Right ventricle myocardium inferior (tissue), 1 donor: ENCODE results near the gene TDP1. TPM values are rescaled to one million over a fixed set of nuclear protein-coding genes. Genes with fewer than 3 reads are reported as not detected.

Experiments used
- ATAC-seq: fragments of 200-7000 bp; cut with Tn5 transposase; one replicate; pipeline ENCODE4 v1.9.1; 2020; ENCODE audit warnings: mild to moderate bottlenecking, moderate library complexity
- DNase-seq: peaks from one replicate; pipeline ENCODE4 v3.0.0; 2021; ENCODE audit errors: missing footprints
- intact Hi-C: fragments of 100-400 bp; cut with DNase I; formaldehyde crosslinking; loops from one replicate; pipeline ENCODE4 v1.11.0; 2022
- total RNA-seq: library from RNA; stranded (reverse); fragmentation: NEBNext Ultra II Directional; extraction: Animal tissue kit (Norgen Biotek cat#: 25700); gene quantifications from one replicate; pipeline ENCODE4 v1.2.1, GENCODE V29; 2021
- donor health status: DM: no; HTN: yes; CAD: no; lungs with severe emphysema.

The TDP1 gene
- total RNA-seq, 1 donor from 2014 or later: 5.2 TPM

GRCh38 chr14:89927186-89927865, 28.4 kb upstream of the TDP1 start:
- ATAC-seq (no peak), DNase-seq (no peak)
- intact Hi-C loops: no loop called here

GRCh38 chr14:89933002-89933401, 22.7 kb upstream of the TDP1 start:
- ATAC-seq: no peak
- intact Hi-C loops: no loop called here
- no peak for DNase-seq

- DNase-seq: no peak
- ATAC-seq: no peak
- intact Hi-C loops: no loop called here
Observed at GRCh38 chr14:89936654-89937185, 19.0 kb upstream of the TDP1 start.

- intact Hi-C loops: no loop called here
- no peak for ATAC-seq
- no peak for DNase-seq
Observed at GRCh38 chr14:89941830-89942377, 13.8 kb upstream of the TDP1 start.

- DNase-seq: no peak
- no peak for ATAC-seq
- intact Hi-C loops: no loop called here
Observed at GRCh38 chr14:89947344-89947743, 8.4 kb upstream of the TDP1 start.

DNA sequence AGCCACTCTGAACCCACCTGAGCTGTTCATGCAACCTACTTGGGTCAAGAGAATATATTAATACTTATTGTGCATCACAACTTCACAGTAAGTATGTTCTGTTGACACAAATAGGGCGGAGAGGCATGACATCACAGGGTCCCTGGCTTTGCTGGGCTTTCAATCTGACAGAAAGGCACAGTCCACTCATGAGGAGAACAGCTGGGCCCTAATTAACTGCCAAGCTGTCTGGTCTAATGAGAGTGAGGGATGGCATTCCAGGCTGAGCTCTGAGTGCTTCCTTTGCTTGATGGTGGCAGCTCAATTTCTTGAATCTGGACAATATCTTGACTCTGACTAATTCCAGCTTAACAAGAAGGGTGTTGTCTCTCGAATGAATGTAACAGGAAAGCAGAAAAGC, 3.2 kb upstream of the TDP1 start:
- intact Hi-C loops: loop anchor here (10.0 kb wide), 1 partner anchor 302 kb away; the partner anchor contains the start of gene PSMC1
- ATAC-seq: no peak
- DNase-seq: no peak

DNA sequence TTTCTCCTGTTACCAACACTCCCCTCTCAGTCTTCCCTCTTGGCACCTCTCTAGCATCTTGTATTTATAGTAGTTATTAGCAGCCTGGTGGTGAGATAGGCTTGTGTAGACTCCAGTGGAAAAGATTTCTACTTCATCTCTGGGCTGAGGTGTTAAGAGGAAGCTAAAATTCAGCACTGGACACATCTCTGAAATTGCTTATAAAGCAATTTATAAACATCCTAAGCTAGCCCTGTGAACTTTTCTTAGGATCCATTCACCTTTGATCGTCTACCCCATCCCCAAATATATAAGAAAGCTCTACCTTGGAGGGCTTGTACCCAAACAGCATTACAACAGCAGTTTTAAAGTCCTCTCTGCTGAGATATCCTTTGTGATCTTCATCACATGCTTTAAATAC, 2.1 kb upstream of the TDP1 start:
- intact Hi-C loops: loop anchor here (10.0 kb wide), 1 partner anchor 301 kb away; the partner anchor contains the start of gene PSMC1
- no peak for ATAC-seq
- DNase-seq: no peak

DNA sequence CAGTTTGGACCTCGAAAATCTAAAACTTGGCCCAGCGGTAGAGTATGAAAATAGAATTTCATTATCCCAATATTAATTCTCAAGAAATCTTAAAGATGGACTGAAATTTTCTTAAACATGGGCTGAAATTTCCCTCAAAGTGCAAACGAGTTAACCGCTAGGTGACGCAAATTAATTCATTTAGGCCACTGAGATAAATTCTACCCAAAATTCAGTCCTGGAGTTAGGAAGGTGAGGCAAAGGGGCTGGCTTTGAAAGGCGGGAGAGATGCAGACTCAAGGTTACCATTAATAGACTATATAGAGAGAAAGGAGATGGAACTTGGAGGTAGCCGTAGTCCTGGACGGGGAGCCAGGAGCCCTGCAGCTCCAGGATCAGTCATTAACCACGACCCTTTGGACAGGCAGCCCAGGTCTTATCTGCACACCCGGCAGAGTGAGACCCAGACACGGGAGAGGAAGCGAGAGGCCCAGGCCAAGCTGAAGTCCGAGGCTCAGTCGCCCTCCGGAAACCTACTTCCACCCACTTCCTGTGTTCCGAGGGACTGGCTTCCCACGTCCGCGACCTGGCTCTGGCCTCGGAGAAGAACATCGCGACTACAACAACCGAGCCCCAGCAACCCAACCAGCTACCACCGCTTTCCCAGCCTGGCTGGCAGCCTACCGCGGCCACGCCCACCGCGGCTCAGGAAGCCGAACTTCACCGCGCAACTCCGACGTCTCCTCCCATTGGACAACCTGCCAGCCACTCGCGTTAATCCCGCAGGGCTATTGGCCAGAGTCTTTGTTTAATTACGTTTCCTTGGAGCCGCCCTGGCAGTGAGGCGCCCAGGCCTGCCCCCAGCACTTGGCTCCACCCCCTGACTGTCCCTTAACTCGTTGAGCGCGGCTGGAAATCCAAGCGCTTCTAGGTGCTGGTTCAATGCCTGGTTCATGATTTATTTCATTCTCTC, 1.4 kb upstream of the TDP1 start, which contains the start of gene EFCAB11:
Gene EFCAB11, minus strand, starts transcription at position 661 of the 952 bp plus-strand sequence. Its CDS starts 70 bp downstream, at position 591.
- intact Hi-C loops: loop anchor here (10.0 kb wide), 1 partner anchor 300 kb away; the partner anchor contains the start of gene PSMC1
- DNase-seq: peak; percentile 98

DNA sequence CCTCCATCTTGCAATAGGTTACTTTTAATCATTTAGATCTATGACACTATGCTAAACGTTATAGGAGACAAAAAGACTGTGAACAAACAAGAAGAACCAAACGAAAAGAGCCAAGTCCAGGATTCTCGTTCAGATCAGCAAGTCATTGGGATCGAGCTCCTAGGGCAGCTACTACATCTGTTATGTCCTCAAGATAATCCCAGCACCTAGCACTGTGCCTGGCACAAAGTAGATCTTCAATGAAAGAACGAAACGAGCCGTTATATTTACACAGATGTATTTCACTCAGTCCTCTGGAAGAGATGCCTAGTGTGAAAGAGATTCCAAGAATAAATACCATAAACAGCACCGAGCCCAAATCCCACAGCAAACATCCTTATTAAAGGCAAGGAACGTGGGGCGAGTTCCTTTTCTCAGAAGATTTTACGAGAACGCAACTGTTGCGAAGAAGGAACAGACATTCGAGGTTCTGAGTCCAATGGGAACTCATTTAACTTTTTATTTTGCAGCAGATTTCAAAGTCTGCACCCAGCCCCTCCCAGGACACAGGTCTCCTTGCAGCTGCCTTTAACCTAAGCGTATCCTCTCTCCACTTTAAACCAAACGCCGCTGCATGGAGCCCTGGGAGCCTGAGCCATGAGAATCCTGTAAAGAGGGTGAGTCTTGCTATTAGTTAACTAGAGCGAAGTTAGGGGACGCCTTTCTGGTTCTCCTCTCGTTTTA, 544 bp upstream of the TDP1 start:
- intact Hi-C loops: loop anchor here (10.0 kb wide), 1 partner anchor 300 kb away; the partner anchor contains the start of gene PSMC1
- DNase-seq (no peak), ATAC-seq (peak; percentile 27)

More for the DNA sequence above, 1.4 kb upstream of the TDP1 start, which contains the start of gene EFCAB11:
- ATAC-seq: peak; percentile 96

DNA sequence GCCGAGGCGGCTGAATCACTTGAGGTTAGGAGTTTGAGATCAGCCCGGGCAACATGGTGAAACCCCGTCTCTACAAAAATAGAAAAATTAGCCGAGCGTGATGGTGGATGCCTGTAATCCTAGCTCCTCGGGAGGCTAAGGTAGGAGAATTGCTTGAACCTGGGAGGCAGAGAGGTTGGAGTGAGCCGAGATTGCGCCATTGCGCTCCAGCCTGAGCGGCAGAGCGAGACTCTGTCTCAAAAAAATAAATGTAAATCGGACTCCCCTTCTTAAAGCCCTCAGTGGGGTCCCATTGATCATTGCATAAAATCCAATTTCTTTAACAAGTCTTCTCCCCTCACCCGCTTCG, 908 bp downstream of the TDP1 start:
- no peak for DNase-seq
- intact Hi-C loops: loop anchor here (10.0 kb wide), 1 partner anchor 298 kb away; the partner anchor contains the start of gene PSMC1
- no peak for ATAC-seq

DNA sequence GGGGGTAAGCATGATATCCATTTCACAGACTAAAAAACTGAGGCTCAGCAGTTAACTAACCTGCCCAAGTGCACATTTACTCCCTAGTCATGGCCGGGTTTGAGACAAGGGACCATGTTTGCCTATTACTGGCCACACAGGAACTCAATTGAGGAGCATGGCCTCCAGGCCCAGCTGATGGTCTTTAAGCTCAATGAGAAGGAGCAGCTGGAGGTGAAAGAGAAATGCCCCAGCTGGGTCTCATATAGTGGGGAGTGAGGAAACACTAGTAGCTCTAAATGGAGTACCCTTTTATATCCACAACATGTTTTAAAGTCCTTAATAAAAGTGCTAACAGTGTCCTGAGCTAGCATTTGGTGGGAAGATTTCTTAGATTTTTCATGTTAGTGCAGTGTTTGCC, 1.6 kb downstream of the TDP1 start:
- intact Hi-C loops: loop anchor here (10.0 kb wide), 1 partner anchor 297 kb away; the partner anchor contains the start of gene PSMC1
- ATAC-seq (no peak), DNase-seq (no peak)

DNA sequence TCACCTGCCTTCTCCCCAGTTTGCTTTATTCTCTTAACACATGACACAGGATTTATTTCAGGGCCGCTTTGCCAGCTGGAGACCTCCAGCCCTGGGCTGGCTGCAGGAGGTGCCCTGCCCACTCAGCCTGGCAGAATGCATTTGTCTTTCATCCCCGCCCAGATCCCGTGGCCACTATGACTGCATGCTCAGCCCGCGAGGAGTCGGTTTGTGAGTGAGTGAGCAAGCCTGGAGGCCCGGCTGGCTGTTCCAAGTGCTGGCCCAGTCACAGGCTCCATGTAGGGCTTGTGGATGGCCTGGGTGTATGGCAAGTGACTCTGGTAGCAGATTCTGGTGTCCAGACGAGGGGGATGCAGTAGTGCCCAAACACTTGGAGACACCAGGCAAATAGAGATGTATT, 2.1 kb downstream of the TDP1 start:
- ATAC-seq (no peak), DNase-seq (no peak)
- intact Hi-C loops: loop anchor here (10.0 kb wide), 1 partner anchor 297 kb away; the partner anchor contains the start of gene PSMC1

DNA sequence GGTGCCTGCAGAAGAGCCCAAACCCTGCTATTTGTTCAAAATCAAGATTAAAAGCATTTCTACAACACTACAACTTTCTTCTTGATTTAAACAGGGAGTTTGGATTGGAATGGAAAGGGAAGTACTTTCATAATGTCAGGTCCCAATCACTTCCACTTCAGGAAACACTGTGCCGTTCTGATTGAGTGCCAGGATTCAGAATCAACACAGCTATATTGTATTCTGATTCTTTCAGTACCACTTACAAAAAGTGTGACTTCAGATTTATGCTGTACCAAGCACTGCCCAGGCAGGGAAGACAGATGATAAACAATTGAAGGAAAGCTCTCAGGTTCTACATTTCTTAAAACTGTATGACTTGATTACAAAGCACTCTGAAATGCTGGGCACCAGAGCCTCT, 3.2 kb downstream of the TDP1 start:
- no peak for DNase-seq
- intact Hi-C loops: loop anchor here (10.0 kb wide), 1 partner anchor 296 kb away; the partner anchor contains the start of gene PSMC1
- no peak for ATAC-seq

- ATAC-seq (no peak), DNase-seq (no peak)
- intact Hi-C loops: loop anchor here (10.0 kb wide), 1 partner anchor 295 kb away; the partner anchor contains the start of gene PSMC1
Observed at GRCh38 chr14:89959853-89960445, 4.2 kb downstream of the TDP1 start.

GRCh38 chr14:89960914-89961313, 5.2 kb downstream of the TDP1 start:
- ATAC-seq: no peak

DNA sequence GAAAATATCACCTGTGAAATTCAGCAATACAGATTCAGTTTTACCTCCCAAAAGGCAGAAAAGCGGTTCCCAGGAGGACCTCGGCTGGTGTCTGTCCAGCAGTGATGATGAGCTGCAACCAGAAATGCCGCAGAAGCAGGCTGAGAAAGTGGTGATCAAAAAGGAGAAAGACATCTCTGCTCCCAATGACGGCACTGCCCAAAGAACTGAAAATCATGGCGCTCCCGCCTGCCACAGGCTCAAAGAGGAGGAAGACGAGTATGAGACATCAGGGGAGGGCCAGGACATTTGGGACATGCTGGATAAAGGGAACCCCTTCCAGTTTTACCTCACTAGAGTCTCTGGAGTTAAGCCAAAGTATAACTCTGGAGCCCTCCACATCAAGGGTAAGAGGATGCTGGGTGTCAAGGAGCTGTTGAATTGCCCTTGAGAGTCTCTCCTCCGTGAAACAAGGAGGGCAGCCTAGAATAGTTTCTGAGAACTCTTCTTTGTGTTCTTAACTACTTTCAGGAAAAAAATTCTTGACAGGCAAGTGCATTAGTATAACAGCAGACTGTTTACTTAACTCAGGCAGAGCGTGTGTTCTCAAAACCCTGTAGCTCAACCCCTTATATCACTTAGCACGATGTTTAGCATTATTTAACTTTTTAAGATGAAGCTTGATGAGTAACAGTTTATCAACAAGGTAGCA, 7.7 kb downstream of the TDP1 start:
- intact Hi-C loops: no loop called here
- ATAC-seq: no peak
- DNase-seq: no peak

More at GRCh38 chr14:89960914-89961313, 5.2 kb downstream of the TDP1 start:
- intact Hi-C loops: no loop called here
- no peak for DNase-seq

DNA sequence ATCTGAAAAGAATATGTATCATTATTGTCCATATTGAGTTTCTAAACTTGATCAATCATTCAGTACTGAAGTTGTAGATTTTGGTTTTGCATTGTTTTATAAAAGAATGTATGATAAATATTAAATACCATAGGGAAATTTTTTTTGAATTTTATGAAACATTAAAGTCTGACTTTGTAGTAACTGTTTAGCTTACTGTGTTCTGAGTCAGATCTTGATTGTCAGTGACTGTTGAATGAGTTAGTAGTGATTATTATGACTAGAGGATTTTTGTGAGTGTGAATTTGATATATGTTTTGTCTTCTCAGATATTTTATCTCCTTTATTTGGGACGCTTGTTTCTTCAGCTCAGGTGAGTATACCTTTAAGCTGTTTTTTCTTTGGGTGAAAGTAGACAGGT, 10.1 kb downstream of the TDP1 start:
- no peak for DNase-seq
- no peak for ATAC-seq
- intact Hi-C loops: no loop called here
